Neutrophil (primary cell): ENCODE data around the gene CCDC54.

Source experiments
- H3K27ac ChIP-seq: fragments of 200-600 bp; sonication (generic); 2 replicates; pipeline ENCODE4 v1.5.1; 2016; ENCODE audit warnings: mild to moderate bottlenecking, moderate library complexity
- H3K27me3 ChIP-seq: fragments of 200-600 bp; sonication (generic); 2 replicates; pipeline ENCODE4 v1.6.0; 2016; ENCODE audit warnings: mild to moderate bottlenecking
- H3K36me3 ChIP-seq: fragments of 200-600 bp; sonication (generic); 2 replicates; pipeline ENCODE4 v1.5.1; 2017
- H3K4me1 ChIP-seq, 2 experiments: fragments of 200-600 bp in 1 of 2; sonication (generic) in 1 of 2; 1 replicate in 1 of 2; 2 replicates in 1 of 2; pipeline versions ENCODE4 v1.5.1 to v1.6.1; 2013 to 2016; ENCODE audit warnings: low read depth in 1 of 2, low read length in 1 of 2, mild to moderate bottlenecking in 1 of 2, moderate library complexity in 1 of 2; ENCODE audit not compliant: control insufficient read depth in 1 of 2, insufficient read depth in 1 of 2
- H3K4me3 ChIP-seq, 2 experiments: fragments of 200-600 bp in 1 of 2; sonication (generic) in 1 of 2; 1 replicate in 1 of 2; 2 replicates in 1 of 2; pipeline ENCODE4 v1.5.1; 2013 to 2016; ENCODE audit warnings: low read depth in 1 of 2, low read length in 1 of 2, mild to moderate bottlenecking in 1 of 2, moderate library complexity in 1 of 2
- H3K9me3 ChIP-seq: fragments of 200-600 bp; sonication (generic); 2 replicates; pipeline ENCODE4 v1.5.1; 2016
- TF ChIP-seq, protein P1 (sequence below): fragments of 200-600 bp; sonication (generic); IDR thresholded peaks from 2 replicates; pipeline ENCODE4 v1.5.1; 2016; ENCODE audit warnings: antibody characterized with exemption

CCDC54 gene

DNA sequence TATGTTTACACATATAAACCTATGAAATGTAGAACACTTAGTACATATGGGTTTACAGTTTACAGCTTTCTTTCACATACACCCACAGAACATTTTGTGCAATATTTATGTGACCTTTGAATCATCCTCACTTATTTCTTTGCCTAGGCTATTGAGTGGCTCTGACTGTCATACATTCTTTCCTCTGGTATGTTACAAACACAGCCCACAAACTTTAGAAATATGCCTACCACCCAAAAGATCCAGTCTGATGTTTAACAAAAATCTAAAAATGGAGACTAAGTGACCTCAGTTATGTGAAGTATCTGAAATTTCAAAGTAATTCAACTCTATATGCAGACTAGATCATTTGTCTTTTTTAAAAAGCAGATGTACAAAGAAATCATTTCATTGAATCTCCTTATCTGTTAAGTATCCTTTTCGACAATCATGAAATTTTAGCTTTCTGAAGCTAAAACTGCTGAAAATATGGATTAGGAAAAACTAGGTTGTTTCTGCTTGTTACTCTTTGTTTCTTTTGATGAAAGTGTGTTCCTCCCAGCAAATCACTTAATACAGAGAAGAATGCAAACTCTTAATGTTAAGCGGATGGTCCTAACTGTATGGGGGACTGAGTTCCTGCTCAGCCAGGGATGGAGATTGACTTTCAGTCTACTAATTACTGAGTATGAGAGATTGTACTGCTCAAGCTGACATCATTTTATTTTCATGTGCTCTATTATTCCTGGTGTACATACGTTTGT, 27.7 kb downstream of the CCDC54 start:
- H3K27ac ChIP-seq: no peak overlapping the region
- no peaks in the 10 kb centered on the region for H3K27me3 ChIP-seq
- TF ChIP-seq, protein P1, sequence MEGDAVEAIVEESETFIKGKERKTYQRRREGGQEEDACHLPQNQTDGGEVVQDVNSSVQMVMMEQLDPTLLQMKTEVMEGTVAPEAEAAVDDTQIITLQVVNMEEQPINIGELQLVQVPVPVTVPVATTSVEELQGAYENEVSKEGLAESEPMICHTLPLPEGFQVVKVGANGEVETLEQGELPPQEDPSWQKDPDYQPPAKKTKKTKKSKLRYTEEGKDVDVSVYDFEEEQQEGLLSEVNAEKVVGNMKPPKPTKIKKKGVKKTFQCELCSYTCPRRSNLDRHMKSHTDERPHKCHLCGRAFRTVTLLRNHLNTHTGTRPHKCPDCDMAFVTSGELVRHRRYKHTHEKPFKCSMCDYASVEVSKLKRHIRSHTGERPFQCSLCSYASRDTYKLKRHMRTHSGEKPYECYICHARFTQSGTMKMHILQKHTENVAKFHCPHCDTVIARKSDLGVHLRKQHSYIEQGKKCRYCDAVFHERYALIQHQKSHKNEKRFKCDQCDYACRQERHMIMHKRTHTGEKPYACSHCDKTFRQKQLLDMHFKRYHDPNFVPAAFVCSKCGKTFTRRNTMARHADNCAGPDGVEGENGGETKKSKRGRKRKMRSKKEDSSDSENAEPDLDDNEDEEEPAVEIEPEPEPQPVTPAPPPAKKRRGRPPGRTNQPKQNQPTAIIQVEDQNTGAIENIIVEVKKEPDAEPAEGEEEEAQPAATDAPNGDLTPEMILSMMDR: no peak
- no peak overlapping the region for H3K4me3 ChIP-seq
- H3K36me3 ChIP-seq: no peaks in the 10 kb centered on the region
- no peaks in the 10 kb centered on the region for H3K4me1 ChIP-seq
- peaks cover 5% of the 10 kb centered on the region for H3K9me3 ChIP-seq

DNA sequence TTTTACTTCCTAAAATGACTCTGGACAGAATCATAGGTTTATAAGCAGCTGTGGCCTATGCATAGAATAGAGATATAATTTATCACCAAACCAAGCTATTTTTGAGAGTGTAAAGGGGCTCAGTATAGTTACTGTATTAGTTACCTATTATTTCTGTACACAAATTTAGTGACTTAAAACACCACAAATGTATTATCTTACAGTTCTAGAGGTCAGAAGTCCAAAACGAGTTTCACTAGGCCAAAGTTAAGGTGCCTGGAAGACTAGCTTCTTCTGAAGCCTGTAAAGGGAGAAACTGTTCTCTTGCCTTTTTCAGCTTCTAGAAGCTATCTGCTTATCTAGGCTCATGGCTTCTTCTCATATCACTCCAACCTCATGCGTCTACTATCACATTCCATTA, 30.1 kb downstream of the CCDC54 start:
- Histone ChIP-seq H3K4me1 (no peaks in the 10 kb centered on the region), H3K9me3 (peaks cover 5% of the 10 kb centered on the region), H3K36me3 (no peaks in the 10 kb centered on the region), H3K27ac (no peak overlapping the region), H3K4me3 (no peak overlapping the region), H3K27me3 (no peaks in the 10 kb centered on the region)
- TF ChIP-seq, protein P1: no peak

DNA sequence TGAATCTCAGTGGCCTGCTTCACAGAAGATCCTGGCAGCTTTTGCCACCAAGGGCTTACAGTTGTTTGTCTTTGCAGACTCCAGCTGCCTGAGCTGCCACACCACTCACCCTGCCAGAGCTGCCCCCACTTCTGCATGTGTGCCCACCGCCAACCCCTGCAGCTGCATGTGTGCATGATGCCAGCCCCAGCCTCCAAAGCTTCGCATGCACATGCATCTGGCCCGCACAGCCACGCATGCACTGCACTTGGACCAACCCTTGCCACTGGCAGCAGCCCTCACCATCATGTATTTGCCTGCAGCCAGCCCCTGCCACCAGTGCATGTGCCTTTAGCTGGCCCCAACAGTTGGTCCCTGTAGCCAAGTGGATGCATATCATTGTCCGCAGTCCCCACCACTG, 31.3 kb downstream of the CCDC54 start:
- Histone ChIP-seq H3K4me3 (no peak overlapping the region), H3K27ac (no peak overlapping the region), H3K9me3 (peaks cover 5% of the 10 kb centered on the region), H3K36me3 (no peaks in the 10 kb centered on the region), H3K27me3 (no peaks in the 10 kb centered on the region), H3K4me1 (no peaks in the 10 kb centered on the region)
- TF ChIP-seq, protein P1: no peak

DNA sequence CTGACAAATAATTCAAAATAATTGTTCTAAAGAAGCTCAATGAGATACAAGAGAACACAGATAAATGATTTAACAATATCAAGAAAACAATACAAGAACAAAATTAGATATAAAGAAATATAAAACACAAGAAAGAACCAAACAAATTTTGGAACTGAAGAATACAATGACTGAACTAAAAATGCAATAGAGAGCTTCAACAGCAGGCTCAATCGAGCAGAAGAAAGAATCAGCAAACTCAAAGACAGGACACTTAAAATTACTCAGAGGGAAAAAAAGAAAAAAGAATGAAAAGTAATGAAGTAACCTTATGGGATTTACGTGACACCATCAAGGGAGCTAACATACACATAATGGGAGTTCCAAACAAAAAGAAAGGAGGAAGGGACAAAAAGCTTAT, 32.1 kb downstream of the CCDC54 start:
- Histone ChIP-seq H3K27me3 (no peaks in the 10 kb centered on the region), H3K4me3 (no peak overlapping the region), H3K36me3 (no peaks in the 10 kb centered on the region), H3K4me1 (no peaks in the 10 kb centered on the region), H3K9me3 (peaks cover 5% of the 10 kb centered on the region), H3K27ac (no peak overlapping the region)
- TF ChIP-seq, protein P1: no peak

DNA sequence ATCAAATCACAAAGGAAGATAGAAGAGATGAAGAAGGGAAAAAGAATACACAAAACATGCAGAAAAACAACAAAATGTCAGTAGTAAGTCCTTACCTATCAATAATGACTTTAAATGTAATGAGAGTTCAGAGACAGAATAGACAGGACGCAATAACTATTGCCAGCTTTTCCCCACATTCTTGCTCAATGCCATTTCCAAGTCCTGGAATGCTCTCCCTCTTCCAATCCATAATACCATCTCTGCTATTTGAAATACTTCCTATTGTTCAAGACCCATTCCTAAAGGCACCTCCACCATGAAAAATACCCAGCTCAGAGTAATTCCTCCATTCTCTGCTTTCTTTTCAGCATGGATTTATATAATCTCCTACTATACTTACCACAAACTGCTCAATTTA, 33.4 kb downstream of the CCDC54 start:
- Histone ChIP-seq H3K4me3 (no peak overlapping the region), H3K36me3 (no peaks in the 10 kb centered on the region), H3K27ac (no peak overlapping the region), H3K27me3 (no peaks in the 10 kb centered on the region), H3K4me1 (no peaks in the 10 kb centered on the region), H3K9me3 (peaks cover 5% of the 10 kb centered on the region)
- TF ChIP-seq, protein P1: no peak
